ENCODE measurements around the gene DFFB. TPM values are rescaled to one million over a fixed set of nuclear protein-coding genes. Genes with fewer than 3 reads are reported as not detected.

Gene DFFB
- total RNA-seq, 1 experiment from 2014 or later, result 11.9 TPM

DNA sequence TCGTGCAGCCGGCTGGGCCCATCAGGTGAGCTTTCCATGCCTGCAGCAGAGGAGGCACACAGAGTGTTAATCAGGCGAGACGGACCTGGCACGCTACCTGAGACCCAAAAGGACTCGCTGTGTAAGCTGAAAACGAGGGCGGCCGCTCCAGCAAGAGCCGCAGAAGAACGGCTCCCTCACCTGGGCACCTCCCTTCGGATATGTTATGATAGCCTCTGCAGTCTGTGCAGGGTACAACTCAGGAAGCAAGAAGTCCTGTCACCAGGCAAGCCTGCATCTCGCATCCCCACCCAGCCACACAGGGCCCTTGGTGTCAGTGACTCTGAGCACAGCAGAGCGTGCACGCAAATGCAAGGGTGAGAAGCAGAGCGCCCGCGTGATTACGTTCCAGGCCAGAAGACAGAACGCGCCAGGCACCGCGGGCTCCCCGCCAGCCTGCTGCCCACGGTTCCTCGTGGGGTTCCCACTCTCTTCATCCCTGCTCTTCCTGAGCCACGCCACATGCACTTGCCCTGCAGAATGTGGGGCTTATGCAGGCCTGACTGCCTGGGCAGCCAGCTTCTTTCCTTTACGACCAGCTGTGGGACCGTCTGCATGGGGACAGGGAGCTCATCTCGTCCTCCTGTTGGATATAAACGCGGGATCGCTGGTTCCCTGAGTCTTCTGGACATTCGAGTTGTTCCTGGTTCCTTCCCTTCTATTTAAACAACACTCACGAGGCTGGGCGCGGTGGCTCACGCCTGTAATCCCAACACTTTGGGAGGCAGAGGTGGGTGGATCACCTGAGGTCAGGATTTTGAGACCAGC is 40.7 kb upstream of the DFFB start:
- no peaks in the 10 kb centered on the region for H3K4me1 ChIP-seq (ENCODE audit: low read length)
- no peak overlapping the region for H3K4me2 ChIP-seq (ENCODE audit: low read depth, low read length, poor library complexity, severe bottlenecking)
- H3K9me3 ChIP-seq (ENCODE audit: low read length), result no peaks in the 10 kb centered on the region
- DNase-seq, result no peak
- no peak overlapping the region for H3K9ac ChIP-seq (ENCODE audit: low read length)
- no peaks in the 10 kb centered on the region for H3K79me2 ChIP-seq (ENCODE audit: low read length)
- H2AFZ ChIP-seq (ENCODE audit: low read length), result no peak overlapping the region
- no peaks in the 10 kb centered on the region for H3K27me3 ChIP-seq (ENCODE audit: low read length)
- no peak overlapping the region for H3K27ac ChIP-seq (ENCODE audit: low read length)
- no peaks in the 10 kb centered on the region for H3K9me2 ChIP-seq (replicated peaks; ENCODE audit: insufficient read depth, low read length)
- no peaks in the 10 kb centered on the region for H4K20me1 ChIP-seq (ENCODE audit: insufficient read depth, low read depth, low read length)
- H3K4me3 ChIP-seq (ENCODE audit: low read length), result no peak overlapping the region
- no peaks in the 10 kb centered on the region for H3K36me3 ChIP-seq (ENCODE audit: insufficient read depth, low read length)

- Histone ChIP-seq H3K9me2 (replicated peaks; ENCODE audit: insufficient read depth, low read length) (no peaks in the 10 kb centered on the region), H4K20me1 (ENCODE audit: insufficient read depth, low read depth, low read length) (no peaks in the 10 kb centered on the region), H3K27me3 (ENCODE audit: low read length) (no peaks in the 10 kb centered on the region), H2AFZ (ENCODE audit: low read length) (no peak overlapping the region), H3K79me2 (ENCODE audit: low read length) (no peaks in the 10 kb centered on the region), H3K36me3 (ENCODE audit: insufficient read depth, low read length) (no peaks in the 10 kb centered on the region), H3K27ac (ENCODE audit: low read length) (no peak overlapping the region), H3K4me1 (ENCODE audit: low read length) (no peaks in the 10 kb centered on the region), H3K9me3 (ENCODE audit: low read length) (no peaks in the 10 kb centered on the region), H3K4me2 (ENCODE audit: low read depth, low read length, poor library complexity, severe bottlenecking) (no peak overlapping the region), H3K4me3 (ENCODE audit: low read length) (no peak overlapping the region), H3K9ac (ENCODE audit: low read length) (no peak overlapping the region)
- no peak for DNase-seq
These were observed 40.0 kb upstream of the DFFB start for GRCh38 chr1:3817138-3817740.

- no peaks in the 10 kb centered on the region for H3K9me3 ChIP-seq (ENCODE audit: low read length)
- H4K20me1 ChIP-seq (ENCODE audit: insufficient read depth, low read depth, low read length), result no peaks in the 10 kb centered on the region
- H3K9ac ChIP-seq (ENCODE audit: low read length), result no peak overlapping the region
- H3K27ac ChIP-seq (ENCODE audit: low read length), result no peak overlapping the region
- DNase-seq, result no peak
- H3K27me3 ChIP-seq (ENCODE audit: low read length), result no peaks in the 10 kb centered on the region
- no peaks in the 10 kb centered on the region for H3K4me1 ChIP-seq (ENCODE audit: low read length)
- H2AFZ ChIP-seq (ENCODE audit: low read length), result no peak overlapping the region
- no peak overlapping the region for H3K4me2 ChIP-seq (ENCODE audit: low read depth, low read length, poor library complexity, severe bottlenecking)
- peaks cover 3% of the 10 kb centered on the region; the same call in 1 of the 2 replicates for H3K36me3 ChIP-seq (ENCODE audit: insufficient read depth, low read length)
- no peak overlapping the region for H3K4me3 ChIP-seq (ENCODE audit: low read length)
- no peaks in the 10 kb centered on the region for H3K9me2 ChIP-seq (replicated peaks; ENCODE audit: insufficient read depth, low read length)
- H3K79me2 ChIP-seq (ENCODE audit: low read length), result no peaks in the 10 kb centered on the region
These were observed 39.3 kb upstream of the DFFB start for GRCh38 chr1:3817821-3818597.

GRCh38 chr1:3819771-3820200 is 37.5 kb upstream of the DFFB start:
- Histone ChIP-seq H3K36me3 (ENCODE audit: insufficient read depth, low read length) (peaks cover 6% of the 10 kb centered on the region; the same call in 1 of the 2 replicates), H3K79me2 (ENCODE audit: low read length) (no peaks in the 10 kb centered on the region), H3K4me3 (ENCODE audit: low read length) (no peak overlapping the region), H3K9me3 (ENCODE audit: low read length) (no peaks in the 10 kb centered on the region), H2AFZ (ENCODE audit: low read length) (no peak overlapping the region), H3K9me2 (replicated peaks; ENCODE audit: insufficient read depth, low read length) (no peaks in the 10 kb centered on the region), H3K27ac (ENCODE audit: low read length) (no peak overlapping the region), H4K20me1 (ENCODE audit: insufficient read depth, low read depth, low read length) (no peaks in the 10 kb centered on the region), H3K4me2 (ENCODE audit: low read depth, low read length, poor library complexity, severe bottlenecking) (no peak overlapping the region), H3K9ac (ENCODE audit: low read length) (no peak overlapping the region), H3K4me1 (ENCODE audit: low read length) (no peaks in the 10 kb centered on the region), H3K27me3 (ENCODE audit: low read length) (no peaks in the 10 kb centered on the region)
- no peak for DNase-seq

DNA sequence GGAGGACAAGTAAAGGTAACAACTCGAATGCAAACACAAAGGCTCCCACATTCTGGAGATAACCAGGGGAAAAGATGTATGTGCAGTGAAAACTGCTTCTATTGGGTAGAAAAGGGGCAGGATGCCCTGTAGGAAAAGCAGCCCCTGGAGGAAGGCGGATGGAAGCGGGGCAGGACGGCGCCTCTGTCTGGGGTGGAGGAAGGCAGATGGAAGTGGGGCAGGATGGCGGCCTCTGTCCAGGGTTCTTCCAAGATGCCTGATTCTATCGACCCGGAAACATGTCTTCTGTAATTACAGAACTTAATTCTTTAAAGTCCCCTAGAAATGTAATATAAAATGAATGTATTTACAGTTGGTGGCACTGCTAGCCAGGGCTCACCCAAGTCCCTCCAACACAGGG is 37.0 kb upstream of the DFFB start:
- no peaks in the 10 kb centered on the region for H3K4me1 ChIP-seq (ENCODE audit: low read length)
- no peaks in the 10 kb centered on the region for H4K20me1 ChIP-seq (ENCODE audit: insufficient read depth, low read depth, low read length)
- H3K36me3 ChIP-seq (ENCODE audit: insufficient read depth, low read length), result peaks cover 6% of the 10 kb centered on the region; the same call in 1 of the 2 replicates
- H3K9me2 ChIP-seq (replicated peaks; ENCODE audit: insufficient read depth, low read length), result no peaks in the 10 kb centered on the region
- no peak overlapping the region for H3K4me2 ChIP-seq (ENCODE audit: low read depth, low read length, poor library complexity, severe bottlenecking)
- no peak overlapping the region for H3K4me3 ChIP-seq (ENCODE audit: low read length)
- H3K27ac ChIP-seq (ENCODE audit: low read length), result no peak overlapping the region
- no peak for DNase-seq
- no peak overlapping the region for H2AFZ ChIP-seq (ENCODE audit: low read length)
- no peaks in the 10 kb centered on the region for H3K9me3 ChIP-seq (ENCODE audit: low read length)
- no peaks in the 10 kb centered on the region for H3K27me3 ChIP-seq (ENCODE audit: low read length)
- no peaks in the 10 kb centered on the region for H3K79me2 ChIP-seq (ENCODE audit: low read length)
- H3K9ac ChIP-seq (ENCODE audit: low read length), result no peak overlapping the region

DNA sequence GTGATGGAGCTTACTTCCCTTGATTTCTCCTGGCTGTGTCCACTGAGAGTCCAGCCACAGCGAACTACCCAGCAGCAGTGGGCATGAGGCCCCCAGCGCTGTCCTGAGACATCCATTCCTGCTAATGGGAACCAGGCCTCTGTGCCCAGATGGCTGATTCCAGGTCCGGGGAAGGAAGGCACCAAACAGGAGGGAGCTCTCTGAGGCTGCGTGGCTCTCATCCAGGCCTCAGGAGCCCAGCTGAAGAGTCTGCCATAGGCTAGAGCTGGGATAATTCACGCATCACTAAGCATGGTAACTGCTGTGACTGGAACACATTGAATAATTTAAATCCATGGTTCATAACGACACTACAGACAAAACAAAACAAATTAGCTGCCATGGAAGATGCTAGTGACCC is 36.3 kb upstream of the DFFB start:
- Histone ChIP-seq H3K4me2 (ENCODE audit: low read depth, low read length, poor library complexity, severe bottlenecking) (no peak overlapping the region), H2AFZ (ENCODE audit: low read length) (no peak overlapping the region), H3K27me3 (ENCODE audit: low read length) (no peaks in the 10 kb centered on the region), H3K9me3 (ENCODE audit: low read length) (no peaks in the 10 kb centered on the region), H3K4me3 (ENCODE audit: low read length) (no peak overlapping the region), H4K20me1 (ENCODE audit: insufficient read depth, low read depth, low read length) (no peaks in the 10 kb centered on the region), H3K9ac (ENCODE audit: low read length) (no peak overlapping the region), H3K9me2 (replicated peaks; ENCODE audit: insufficient read depth, low read length) (no peaks in the 10 kb centered on the region), H3K36me3 (ENCODE audit: insufficient read depth, low read length) (peaks cover 6% of the 10 kb centered on the region; the same call in 1 of the 2 replicates), H3K79me2 (ENCODE audit: low read length) (no peaks in the 10 kb centered on the region), H3K27ac (ENCODE audit: low read length) (no peak overlapping the region), H3K4me1 (ENCODE audit: low read length) (no peaks in the 10 kb centered on the region)
- DNase-seq, result no peak

GRCh38 chr1:3821447-3821846 is 35.8 kb upstream of the DFFB start:
- no peak overlapping the region for H3K27ac ChIP-seq (ENCODE audit: low read length)
- no peaks in the 10 kb centered on the region for H3K27me3 ChIP-seq (ENCODE audit: low read length)
- no peaks in the 10 kb centered on the region for H4K20me1 ChIP-seq (ENCODE audit: insufficient read depth, low read depth, low read length)
- no peaks in the 10 kb centered on the region for H3K79me2 ChIP-seq (ENCODE audit: low read length)
- H3K4me3 ChIP-seq (ENCODE audit: low read length), result no peak overlapping the region
- H3K4me2 ChIP-seq (ENCODE audit: low read depth, low read length, poor library complexity, severe bottlenecking), result no peak overlapping the region
- H3K36me3 ChIP-seq (ENCODE audit: insufficient read depth, low read length), result peaks cover 6% of the 10 kb centered on the region; the same call in 1 of the 2 replicates
- no peaks in the 10 kb centered on the region for H3K4me1 ChIP-seq (ENCODE audit: low read length)
- H3K9me3 ChIP-seq (ENCODE audit: low read length), result no peaks in the 10 kb centered on the region
- H2AFZ ChIP-seq (ENCODE audit: low read length), result no peak overlapping the region
- no peaks in the 10 kb centered on the region for H3K9me2 ChIP-seq (replicated peaks; ENCODE audit: insufficient read depth, low read length)
- no peak overlapping the region for H3K9ac ChIP-seq (ENCODE audit: low read length)
- DNase-seq, result no peak

GRCh38 chr1:3821908-3822307 is 35.4 kb upstream of the DFFB start:
- Histone ChIP-seq H3K4me1 (ENCODE audit: low read length) (no peaks in the 10 kb centered on the region), H3K9me3 (ENCODE audit: low read length) (no peaks in the 10 kb centered on the region), H4K20me1 (ENCODE audit: insufficient read depth, low read depth, low read length) (no peaks in the 10 kb centered on the region), H3K27ac (ENCODE audit: low read length) (no peak overlapping the region), H2AFZ (ENCODE audit: low read length) (no peak overlapping the region), H3K9ac (ENCODE audit: low read length) (no peak overlapping the region), H3K4me3 (ENCODE audit: low read length) (no peak overlapping the region), H3K36me3 (ENCODE audit: insufficient read depth, low read length) (peaks cover 6% of the 10 kb centered on the region; the same call in 1 of the 2 replicates), H3K79me2 (ENCODE audit: low read length) (no peaks in the 10 kb centered on the region), H3K27me3 (ENCODE audit: low read length) (no peaks in the 10 kb centered on the region), H3K4me2 (ENCODE audit: low read depth, low read length, poor library complexity, severe bottlenecking) (no peak overlapping the region), H3K9me2 (replicated peaks; ENCODE audit: insufficient read depth, low read length) (no peaks in the 10 kb centered on the region)
- DNase-seq, result no peak
